GM12872 (cell line): ENCODE data around the gene U2AF2.
A peak's percentile ranks its signal among the peaks of the same experiment; 100 is the strongest.

Experiments
- CTCF ChIP-seq: IDR thresholded peaks from 3 replicates; pipeline ENCODE4 v1.5.1; 2011; ENCODE audit warnings: low read depth, mild to moderate bottlenecking, low read length, moderate library complexity; ENCODE audit not compliant: insufficient read depth

U2AF2 gene

DNA sequence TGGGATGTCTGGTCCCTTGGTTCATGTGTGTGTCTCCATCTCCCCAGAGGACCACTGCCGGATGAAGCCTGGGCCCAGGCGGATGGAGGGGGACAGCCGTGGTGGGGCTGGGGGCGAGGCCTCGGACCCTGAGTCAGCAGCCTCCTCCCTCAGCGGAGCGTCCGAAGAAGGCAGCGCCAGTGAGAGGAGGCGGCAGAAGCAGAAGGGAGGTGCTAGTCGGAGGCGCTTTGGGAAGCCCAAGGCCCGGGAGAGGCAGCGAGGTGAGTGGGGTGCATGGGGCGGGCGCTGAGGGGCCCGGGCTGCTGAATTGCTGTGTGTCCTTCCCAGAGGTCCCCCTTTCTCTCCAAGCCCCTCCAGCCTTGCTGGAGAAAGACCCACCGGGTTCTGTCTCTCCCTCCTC is 3.6 kb upstream of the U2AF2 start:
- TF ChIP-seq CTCF = no peak

DNA sequence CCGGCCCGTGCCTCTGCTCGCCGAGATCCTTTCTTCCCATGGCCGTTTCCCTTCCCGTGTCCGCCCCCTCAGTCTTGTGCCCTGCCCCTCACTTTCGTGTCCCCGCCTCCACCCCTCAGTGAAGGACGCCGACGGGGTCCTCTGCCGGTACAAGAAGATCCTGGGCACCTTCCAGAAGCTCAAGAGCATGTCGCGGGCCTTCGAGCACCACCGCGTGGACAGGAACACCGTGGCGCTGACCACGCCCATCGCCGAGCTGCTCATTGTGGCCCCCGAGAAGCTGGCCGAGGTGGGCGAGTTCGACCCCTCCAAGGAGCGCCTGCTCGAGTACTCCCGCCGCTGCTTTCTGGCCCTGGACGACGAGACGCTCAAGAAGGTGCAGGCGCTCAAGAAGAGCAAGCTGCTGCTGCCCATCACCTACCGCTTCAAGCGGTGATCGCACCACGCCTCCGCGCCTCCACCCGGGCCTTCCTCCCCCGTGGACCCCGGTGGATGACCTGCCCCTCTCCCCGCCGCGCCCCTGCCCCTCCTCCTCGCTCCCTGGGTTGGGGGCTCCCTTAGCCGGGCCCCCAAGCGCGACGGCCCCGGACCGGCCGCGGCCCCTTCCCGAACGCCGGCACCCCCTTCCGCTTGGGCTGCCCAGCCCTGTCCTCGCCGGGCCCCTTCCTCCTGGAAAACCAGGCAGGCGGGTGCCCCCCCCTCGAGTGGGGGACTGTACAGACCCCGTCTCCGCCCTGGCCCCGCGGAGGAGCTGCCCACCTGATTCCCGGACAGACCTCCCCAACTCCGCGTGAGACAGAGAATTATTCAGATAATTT is 2.3 kb upstream of the U2AF2 start:
- TF ChIP-seq CTCF = no peak

DNA sequence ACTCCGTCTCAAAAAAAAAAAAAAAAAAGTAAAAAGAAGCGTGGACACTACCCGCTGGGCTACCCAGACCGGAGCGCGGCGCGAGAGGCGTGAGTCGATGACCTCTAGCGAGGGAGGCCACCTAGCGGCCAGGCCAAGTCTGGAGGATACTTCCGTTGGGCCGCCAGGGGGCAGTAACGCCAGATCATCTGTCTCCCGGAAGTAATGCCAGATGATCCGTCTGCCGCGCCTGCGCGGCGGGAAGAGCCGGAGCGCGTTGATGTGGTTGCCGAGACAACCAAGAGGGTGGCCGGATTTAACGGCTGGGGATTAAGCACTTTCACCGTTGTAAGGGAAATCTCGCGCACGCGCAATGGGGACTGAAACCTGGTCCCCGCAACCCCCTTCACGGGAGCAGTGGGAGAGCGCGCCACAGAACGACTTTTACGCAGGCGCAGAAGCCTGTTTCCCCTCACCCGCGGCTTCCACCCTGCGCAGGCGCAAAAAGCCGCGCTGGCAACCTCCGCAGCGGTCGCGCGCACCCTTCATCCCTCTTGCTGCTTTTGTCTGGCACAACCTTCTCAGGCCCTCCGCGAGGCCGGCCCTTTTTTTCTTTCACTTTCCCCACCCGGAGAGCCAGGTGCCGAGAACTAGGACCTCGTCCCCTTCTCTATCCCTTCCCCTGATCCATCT is 1.0 kb upstream of the U2AF2 start:
- peak; percentile 100 for TF ChIP-seq CTCF

GRCh38 chr19:55654323-55654867 is 440 bp upstream of the U2AF2 start:
- no peak for TF ChIP-seq CTCF

DNA sequence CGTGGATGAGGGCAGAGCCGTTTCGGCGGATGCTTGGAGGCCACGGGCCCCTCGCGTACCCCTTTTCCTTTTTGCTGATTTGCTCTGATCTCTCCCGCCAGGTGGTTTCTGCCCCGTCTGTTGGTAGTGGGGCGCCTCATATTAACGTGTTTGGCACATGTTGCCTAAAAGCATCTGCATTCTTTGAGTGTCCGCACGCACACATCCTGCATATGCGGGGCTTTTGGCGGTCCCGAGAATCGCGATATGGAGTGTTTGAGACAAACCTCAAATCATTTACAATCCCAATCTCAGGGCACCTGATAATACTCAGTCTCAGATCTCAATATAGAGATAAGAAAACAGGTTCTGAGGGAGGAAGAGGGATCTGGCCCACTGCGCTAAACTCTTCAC is 809 bp downstream of the U2AF2 start:
- TF ChIP-seq CTCF = no peak

- no peak for TF ChIP-seq CTCF
Measured at GRCh38 chr19:55656552-55656951, 1.7 kb downstream of the U2AF2 start.

DNA sequence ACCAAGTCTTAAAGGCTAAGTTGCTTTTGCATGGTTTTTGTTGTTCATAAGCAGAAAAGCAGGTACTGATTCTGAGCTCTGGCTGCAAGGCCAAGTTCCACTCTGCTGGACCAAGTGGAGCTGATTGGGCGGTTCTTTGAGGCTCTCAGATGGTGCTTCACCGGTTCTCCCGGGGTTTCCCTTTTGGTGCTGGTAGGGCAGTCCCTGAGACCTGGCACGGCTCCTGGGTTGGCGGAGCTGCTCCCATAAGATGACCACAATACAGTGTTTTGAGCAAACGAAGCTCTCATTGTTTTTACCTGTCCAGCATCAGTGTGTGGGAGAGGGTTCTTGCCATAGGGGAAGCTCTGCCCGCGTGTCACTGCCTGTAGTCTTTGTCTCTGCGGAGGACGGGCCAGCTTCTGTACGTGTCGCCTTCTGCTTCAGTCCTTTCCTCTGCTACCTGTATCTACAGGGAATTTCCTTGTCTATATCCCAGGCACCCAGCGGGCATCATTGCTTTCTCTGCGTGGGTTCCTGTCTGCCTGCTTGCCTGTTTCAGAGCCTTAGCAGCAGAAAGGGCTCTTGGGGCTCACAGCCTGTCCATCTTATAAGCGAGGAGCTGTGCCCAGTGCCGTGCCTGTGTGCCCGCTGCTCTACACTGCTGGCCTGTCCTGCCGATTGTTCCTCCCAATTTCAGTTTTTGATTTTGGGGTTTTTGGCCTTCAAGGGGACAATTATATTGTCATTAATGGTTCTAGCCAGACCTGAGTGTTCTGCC is 2.3 kb downstream of the U2AF2 start:
- no peak for TF ChIP-seq CTCF
